Coronary artery (tissue), 2 donors: ENCODE data around the gene DCBLD2.

ENCODE experiments used
- DNase-seq: peaks from one replicate; pipeline ENCODE4 v3.0.0-alpha.2; 2017; ENCODE audit warnings: low spot score
- H3K27ac ChIP-seq, 2 donors: fragments of 200-600 bp; sonication (generic); one replicate each; pipeline ENCODE4 v1.5.1; 2016 to 2019
- H3K4me3 ChIP-seq: fragments of 200-600 bp; sonication (generic); 2 replicates; pipeline ENCODE4 v1.5.1; 2016; ENCODE audit warnings: mild to moderate bottlenecking, moderate library complexity
- TF ChIP-seq, protein P1 (sequence below): fragments of 200-600 bp; sonication (generic); IDR thresholded peaks from one replicate; pipeline ENCODE4 v1.5.1; 2019; ENCODE audit warnings: antibody characterized with exemption

Gene DCBLD2

DNA sequence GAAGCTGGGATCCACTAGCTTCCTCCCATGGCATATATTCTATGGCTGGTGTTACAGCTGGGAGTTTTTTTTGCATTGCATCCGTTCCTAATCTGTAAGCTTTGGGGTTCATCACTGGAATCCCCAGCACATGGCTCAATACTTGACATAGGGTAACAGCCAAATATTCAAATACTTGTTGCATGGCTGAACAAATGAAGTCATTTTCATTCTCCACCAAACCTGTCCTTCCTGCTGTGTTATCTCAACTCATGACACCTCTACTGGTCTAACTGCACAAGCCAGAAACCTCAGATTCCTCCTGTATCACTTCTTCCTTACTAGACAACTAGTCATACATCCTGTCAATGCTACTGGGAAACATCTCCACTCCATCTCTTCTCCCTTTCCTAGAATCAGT, 95.0 kb downstream of the DCBLD2 start:
- TF ChIP-seq, protein P1, sequence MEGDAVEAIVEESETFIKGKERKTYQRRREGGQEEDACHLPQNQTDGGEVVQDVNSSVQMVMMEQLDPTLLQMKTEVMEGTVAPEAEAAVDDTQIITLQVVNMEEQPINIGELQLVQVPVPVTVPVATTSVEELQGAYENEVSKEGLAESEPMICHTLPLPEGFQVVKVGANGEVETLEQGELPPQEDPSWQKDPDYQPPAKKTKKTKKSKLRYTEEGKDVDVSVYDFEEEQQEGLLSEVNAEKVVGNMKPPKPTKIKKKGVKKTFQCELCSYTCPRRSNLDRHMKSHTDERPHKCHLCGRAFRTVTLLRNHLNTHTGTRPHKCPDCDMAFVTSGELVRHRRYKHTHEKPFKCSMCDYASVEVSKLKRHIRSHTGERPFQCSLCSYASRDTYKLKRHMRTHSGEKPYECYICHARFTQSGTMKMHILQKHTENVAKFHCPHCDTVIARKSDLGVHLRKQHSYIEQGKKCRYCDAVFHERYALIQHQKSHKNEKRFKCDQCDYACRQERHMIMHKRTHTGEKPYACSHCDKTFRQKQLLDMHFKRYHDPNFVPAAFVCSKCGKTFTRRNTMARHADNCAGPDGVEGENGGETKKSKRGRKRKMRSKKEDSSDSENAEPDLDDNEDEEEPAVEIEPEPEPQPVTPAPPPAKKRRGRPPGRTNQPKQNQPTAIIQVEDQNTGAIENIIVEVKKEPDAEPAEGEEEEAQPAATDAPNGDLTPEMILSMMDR: no peak
- DNase-seq: no peak
- Histone ChIP-seq H3K27ac (no peak overlapping the region), H3K4me3 (no peak overlapping the region)

DNA sequence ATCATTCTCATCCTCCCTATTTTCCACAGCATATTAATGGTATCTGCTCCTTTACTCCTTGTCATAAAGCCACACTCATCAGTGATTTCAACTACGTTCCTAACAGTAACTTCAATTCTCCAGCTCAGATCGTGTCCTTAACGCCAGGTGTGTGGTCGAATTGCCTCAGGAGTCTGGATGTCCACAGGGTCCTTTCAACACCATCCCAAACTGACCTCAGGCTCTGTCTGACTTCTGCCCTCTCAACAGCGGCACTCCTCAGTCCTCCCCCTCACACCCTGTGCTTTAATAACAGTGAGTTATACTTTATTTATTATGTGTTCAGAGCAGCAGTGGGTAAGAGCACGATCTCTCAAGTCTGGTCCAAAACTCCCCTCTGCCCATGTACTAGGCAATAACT, 95.9 kb downstream of the DCBLD2 start:
- no peak for DNase-seq
- H3K4me3 ChIP-seq: no peak overlapping the region
- H3K27ac ChIP-seq: no peak overlapping the region
- TF ChIP-seq, protein P1: no peak

DNA sequence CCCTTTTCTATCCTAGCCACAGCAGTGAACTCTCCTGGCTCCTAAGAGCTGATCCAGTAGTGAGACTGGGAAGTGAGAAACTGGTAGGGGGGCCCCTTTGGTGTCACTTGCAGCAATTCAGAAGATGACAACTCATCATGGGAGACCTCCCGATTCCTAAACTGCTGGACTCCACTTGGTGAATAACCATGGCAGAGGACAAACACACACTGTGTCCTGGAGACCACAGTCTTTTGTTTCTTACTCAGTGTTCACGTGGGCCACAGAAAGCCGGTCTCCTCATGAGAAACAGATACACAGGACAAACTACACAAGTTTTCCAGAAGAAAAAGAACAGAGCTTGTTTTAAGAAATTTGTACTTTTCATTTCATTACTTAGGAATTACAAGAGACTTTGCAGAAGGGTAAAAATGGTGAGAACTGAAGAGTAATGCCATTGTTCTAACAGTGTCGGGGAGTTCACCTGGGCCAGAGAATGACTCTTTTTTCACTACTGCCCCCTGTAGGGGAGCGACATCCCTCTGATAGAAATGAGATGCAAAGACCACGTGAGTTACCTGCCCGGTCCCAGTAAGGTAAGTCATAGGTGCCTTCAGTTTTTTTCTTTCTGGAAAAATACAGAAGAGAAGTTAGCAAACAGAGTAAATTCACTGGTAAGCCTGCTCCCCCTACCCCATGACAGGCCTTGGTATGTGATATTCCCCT, 100.3 kb downstream of the DCBLD2 start:
- TF ChIP-seq, protein P1: no peak
- DNase-seq: no peak
- no peak overlapping the region for H3K27ac ChIP-seq
- no peak overlapping the region for H3K4me3 ChIP-seq

DNA sequence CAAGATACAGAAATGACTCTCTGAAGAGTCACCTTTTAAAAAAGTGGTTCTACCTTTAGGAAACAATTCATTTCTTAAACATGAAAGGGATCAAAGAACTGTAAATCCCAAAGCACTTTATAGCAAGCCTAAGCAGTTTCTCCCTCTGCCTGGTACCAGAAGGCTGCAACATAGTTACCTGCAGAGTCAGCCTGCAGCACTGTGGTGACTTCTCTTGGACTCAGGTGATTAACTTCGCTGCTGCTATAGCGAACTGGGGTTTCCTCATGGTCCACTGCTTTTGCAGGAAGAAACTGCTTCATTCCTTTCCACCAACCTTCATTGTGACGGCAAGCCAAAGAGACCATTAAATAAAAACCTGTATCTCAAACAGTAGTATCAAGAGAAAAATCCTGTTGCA, 101.1 kb downstream of the DCBLD2 start:
- Histone ChIP-seq H3K4me3 (no peak overlapping the region), H3K27ac (no peak overlapping the region)
- TF ChIP-seq, protein P1: no peak
- no peak for DNase-seq

DNA sequence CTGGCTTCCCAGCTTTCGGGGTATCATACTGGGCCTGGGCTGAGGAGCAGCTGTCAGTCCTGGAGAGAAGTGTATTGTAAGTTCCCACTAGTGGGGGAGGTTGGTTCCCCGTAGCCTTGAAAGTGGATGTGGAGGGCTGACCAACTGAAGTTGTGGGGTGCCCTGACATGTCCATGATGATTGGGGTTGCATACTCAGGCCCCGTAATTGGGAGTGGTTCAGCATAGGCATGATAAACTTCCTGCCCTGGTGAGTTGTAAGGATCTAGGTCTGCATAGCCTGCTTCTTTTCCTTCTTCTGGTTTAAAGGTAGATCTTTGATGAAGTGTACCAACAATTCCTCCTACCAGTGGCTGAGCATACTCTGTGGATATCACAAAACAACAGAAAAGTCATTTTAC, 102.0 kb downstream of the DCBLD2 start:
- TF ChIP-seq, protein P1: no peak
- DNase-seq: no peak
- no peak overlapping the region for H3K4me3 ChIP-seq
- H3K27ac ChIP-seq: no peak overlapping the region

DNA sequence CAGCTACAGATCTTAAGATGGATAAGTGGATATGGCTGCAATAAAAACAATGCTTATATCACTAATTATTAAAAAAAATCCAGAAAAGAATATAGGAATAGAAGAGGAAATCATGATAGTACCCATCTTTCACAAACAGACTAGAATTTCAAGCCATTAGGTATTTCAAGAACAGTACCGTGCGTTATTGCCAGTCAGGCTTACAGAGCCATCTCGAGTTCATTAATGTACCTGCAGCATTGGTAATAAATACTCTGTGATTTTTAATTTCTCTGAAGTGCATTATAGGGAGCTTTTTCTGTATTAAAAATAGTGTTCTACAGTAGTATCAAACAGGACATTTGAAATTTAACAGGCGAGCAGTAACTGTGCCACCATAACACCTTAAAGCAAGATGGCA, 102.7 kb downstream of the DCBLD2 start:
- H3K27ac ChIP-seq: no peak overlapping the region
- no peak for DNase-seq
- H3K4me3 ChIP-seq: no peak overlapping the region
- TF ChIP-seq, protein P1: no peak

DNA sequence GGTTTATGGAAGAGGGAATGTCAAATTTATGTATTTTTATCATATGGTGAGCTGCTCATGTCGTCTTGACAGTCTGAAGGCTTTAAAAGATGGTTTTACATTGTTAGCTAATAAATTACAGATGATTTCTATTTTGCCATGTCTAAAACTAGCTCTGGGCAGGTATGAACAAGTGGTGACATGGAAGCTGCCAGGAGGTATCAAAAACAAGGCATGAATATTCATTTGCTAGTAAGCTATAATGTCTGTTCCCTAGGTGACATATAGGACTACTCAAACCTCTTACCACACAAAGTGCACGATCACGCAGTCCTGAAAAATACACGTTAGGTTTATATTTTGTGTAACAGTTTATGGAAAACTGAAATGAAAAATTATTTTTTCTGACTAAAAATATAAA, 103.6 kb downstream of the DCBLD2 start:
- Histone ChIP-seq H3K4me3 (no peak overlapping the region), H3K27ac (no peak overlapping the region)
- DNase-seq: no peak
- TF ChIP-seq, protein P1: no peak
